ENCODE results near the gene TOX2. TPM values are rescaled to one million over a fixed set of nuclear protein-coding genes. Genes with fewer than 3 reads are reported as not detected.

TOX2 gene
- total RNA-seq, 1 experiment from 2014 or later: not detected

DNA sequence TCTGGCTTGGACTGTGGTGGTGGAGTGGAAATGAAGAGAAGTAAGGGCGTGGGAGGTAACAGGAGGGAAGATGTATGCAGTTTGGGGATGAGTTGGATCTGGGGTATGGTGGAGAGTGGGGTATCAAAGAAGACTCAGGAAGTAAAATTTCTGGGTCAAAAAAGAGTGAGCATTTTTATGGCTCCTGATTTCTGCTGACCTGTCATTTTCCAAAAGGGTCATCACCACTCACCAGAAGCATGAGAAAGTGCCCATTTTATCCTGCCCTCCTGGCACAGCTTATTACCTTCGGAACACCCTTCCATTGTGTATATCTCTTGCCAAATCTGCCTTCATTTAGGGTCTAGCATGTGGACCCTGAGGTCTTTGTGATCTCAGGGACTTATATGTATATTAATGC is 17.3 kb downstream of the TOX2 start:
- peaks cover 94% of the 10 kb centered on the region for H3K27me3 Mint-ChIP-seq (ENCODE audit: unreplicated experiment)
- DNase-seq: no peak
- intact Hi-C loops (cut with micrococcal nuclease; ENCODE audit: unreplicated experiment): no loop called here
- no peak overlapping the region for H3K4me3 Mint-ChIP-seq (ENCODE audit: low read depth, unreplicated experiment)
- no peak overlapping the region for H3K27ac Mint-ChIP-seq (ENCODE audit: unreplicated experiment)
- BruUV-seq (replicated peaks): no TSS peak
- H3K4me1 Mint-ChIP-seq (ENCODE audit: low read depth, unreplicated experiment): no peaks in the 10 kb centered on the region
- TF ChIP-seq, protein P1, sequence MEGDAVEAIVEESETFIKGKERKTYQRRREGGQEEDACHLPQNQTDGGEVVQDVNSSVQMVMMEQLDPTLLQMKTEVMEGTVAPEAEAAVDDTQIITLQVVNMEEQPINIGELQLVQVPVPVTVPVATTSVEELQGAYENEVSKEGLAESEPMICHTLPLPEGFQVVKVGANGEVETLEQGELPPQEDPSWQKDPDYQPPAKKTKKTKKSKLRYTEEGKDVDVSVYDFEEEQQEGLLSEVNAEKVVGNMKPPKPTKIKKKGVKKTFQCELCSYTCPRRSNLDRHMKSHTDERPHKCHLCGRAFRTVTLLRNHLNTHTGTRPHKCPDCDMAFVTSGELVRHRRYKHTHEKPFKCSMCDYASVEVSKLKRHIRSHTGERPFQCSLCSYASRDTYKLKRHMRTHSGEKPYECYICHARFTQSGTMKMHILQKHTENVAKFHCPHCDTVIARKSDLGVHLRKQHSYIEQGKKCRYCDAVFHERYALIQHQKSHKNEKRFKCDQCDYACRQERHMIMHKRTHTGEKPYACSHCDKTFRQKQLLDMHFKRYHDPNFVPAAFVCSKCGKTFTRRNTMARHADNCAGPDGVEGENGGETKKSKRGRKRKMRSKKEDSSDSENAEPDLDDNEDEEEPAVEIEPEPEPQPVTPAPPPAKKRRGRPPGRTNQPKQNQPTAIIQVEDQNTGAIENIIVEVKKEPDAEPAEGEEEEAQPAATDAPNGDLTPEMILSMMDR (IDR thresholded peaks at IDR 0.05; ENCODE audit: unreplicated experiment): no peak
- no peaks in the 10 kb centered on the region for H3K36me3 Mint-ChIP-seq (ENCODE audit: insufficient read depth, unreplicated experiment)
- H3K9me3 Mint-ChIP-seq (ENCODE audit: low read depth, unreplicated experiment): no peaks in the 10 kb centered on the region
- CTCF ChIA-PET: no interaction called here

DNA sequence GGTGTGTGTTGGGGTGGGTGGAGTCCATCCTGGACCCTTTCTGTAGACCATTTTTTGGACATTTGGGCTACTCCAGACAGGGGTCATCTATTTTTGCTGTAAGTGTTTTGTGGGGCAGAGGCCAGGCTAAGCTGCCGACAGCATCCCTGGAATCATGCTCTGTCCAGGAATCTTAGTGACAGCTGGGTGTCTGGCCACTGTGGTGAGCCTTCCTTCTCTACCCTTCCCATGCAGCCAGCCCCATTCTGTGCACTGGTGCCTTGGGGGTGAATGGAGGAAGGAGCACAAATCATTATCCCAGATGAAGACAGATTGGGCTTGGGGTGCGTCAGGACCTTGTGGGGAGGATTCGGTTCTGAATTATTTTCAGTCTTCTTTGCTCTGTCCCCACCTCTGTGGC is 20.2 kb downstream of the TOX2 start:
- peaks cover 5% of the 10 kb centered on the region for H3K36me3 Mint-ChIP-seq (ENCODE audit: insufficient read depth, unreplicated experiment)
- H3K27ac Mint-ChIP-seq (ENCODE audit: unreplicated experiment): no peak overlapping the region
- TF ChIP-seq, protein P1 (IDR thresholded peaks at IDR 0.05; ENCODE audit: unreplicated experiment): no peak
- H3K4me3 Mint-ChIP-seq (ENCODE audit: low read depth, unreplicated experiment): no peak overlapping the region
- CTCF ChIA-PET: interaction anchor here (0.6 to 1.2 kb wide), 4 partner anchors 17 to 1806 kb away, joined by 3 to 5 read pairs (median 3); no protein-coding TSS in a partner anchor
- no TSS peak for BruUV-seq (replicated peaks)
- H3K9me3 Mint-ChIP-seq (ENCODE audit: low read depth, unreplicated experiment): no peaks in the 10 kb centered on the region
- intact Hi-C loops (cut with micrococcal nuclease; ENCODE audit: unreplicated experiment): no loop called here
- H3K4me1 Mint-ChIP-seq (ENCODE audit: low read depth, unreplicated experiment): peaks cover 10% of the 10 kb centered on the region
- DNase-seq: no peak
- peaks cover 70% of the 10 kb centered on the region for H3K27me3 Mint-ChIP-seq (ENCODE audit: unreplicated experiment)

DNA sequence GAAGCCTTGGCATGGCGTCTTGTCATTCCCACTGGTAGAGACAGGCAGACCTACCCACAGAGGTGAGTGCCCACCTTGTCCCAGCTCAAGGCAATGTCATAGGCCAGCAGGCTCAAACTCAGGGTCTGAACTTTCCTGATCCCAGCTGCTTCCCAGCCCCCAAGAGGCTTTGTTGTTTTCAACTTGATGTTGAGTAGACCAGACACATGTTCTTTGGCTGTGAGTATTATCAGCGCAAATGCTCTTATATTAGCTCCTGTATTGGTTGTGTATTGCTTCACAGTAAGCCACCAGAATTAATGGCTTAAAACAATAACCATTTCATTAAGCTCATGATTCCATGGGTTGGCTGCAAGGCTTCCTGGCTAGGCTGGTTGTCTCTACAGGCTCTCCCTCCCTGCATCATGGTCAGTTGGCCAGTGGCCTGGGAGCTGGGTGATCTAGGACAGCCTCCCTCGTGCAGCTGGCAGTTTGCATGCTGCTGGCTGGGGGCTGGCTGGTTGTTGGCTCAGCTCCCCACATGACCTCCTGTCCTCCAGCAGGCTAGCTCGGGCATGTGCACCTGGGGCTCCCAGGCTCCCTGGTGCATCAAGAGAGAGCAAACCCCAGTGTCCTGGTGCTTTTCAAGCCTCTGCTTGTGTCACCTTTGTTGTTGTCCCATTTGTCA is 21.6 kb downstream of the TOX2 start:
- Mint-ChIP-seq H3K36me3 (ENCODE audit: insufficient read depth, unreplicated experiment) (peaks cover 5% of the 10 kb centered on the region), H3K4me3 (ENCODE audit: low read depth, unreplicated experiment) (no peak overlapping the region), H3K4me1 (ENCODE audit: low read depth, unreplicated experiment) (peaks cover 16% of the 10 kb centered on the region), H3K27me3 (ENCODE audit: unreplicated experiment) (peaks cover 56% of the 10 kb centered on the region), H3K9me3 (ENCODE audit: low read depth, unreplicated experiment) (no peaks in the 10 kb centered on the region), H3K27ac (ENCODE audit: unreplicated experiment) (no peak overlapping the region)
- TF ChIP-seq, protein P1 (IDR thresholded peaks at IDR 0.05; ENCODE audit: unreplicated experiment): no peak
- BruUV-seq (replicated peaks): no TSS peak
- no peak for DNase-seq
- intact Hi-C loops (cut with micrococcal nuclease; ENCODE audit: unreplicated experiment): no loop called here
- CTCF ChIA-PET: interaction anchor here (0.6 to 1.1 kb wide), 3 partner anchors 28 to 170 kb away, joined by 3 to 7 read pairs (median 5); no protein-coding TSS in a partner anchor

DNA sequence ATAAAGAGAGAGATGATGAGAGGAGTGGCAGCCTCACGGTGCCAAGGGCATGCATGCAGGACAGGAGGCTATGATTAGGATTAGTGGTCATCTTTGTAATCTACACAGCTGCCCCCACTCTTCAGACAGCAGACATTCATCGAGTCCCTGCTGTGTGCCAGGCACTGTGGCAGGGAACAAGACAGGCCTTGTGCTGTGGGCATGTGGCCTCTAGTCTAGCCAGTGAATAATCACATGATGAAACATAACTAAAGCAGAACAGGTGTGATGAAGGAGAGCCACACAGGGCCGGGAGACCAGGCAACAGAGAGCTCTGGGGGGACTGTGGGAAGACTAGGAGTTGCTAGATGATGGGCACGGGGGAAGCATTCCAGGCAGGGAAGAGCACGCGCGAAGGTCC is 22.2 kb downstream of the TOX2 start:
- intact Hi-C loops (cut with micrococcal nuclease; ENCODE audit: unreplicated experiment): no loop called here
- no peaks in the 10 kb centered on the region for H3K9me3 Mint-ChIP-seq (ENCODE audit: low read depth, unreplicated experiment)
- H3K36me3 Mint-ChIP-seq (ENCODE audit: insufficient read depth, unreplicated experiment): peaks cover 5% of the 10 kb centered on the region
- CTCF ChIA-PET: interaction anchor here (1.1 kb wide), 1 partner anchor 27 kb away, joined by 3 read pairs; no protein-coding TSS in a partner anchor
- peaks cover 19% of the 10 kb centered on the region for H3K4me1 Mint-ChIP-seq (ENCODE audit: low read depth, unreplicated experiment)
- no peak overlapping the region for H3K27ac Mint-ChIP-seq (ENCODE audit: unreplicated experiment)
- no peak for DNase-seq
- BruUV-seq (replicated peaks): no TSS peak
- H3K27me3 Mint-ChIP-seq (ENCODE audit: unreplicated experiment): peaks cover 50% of the 10 kb centered on the region
- TF ChIP-seq, protein P1 (IDR thresholded peaks at IDR 0.05; ENCODE audit: unreplicated experiment): no peak
- H3K4me3 Mint-ChIP-seq (ENCODE audit: low read depth, unreplicated experiment): no peak overlapping the region
